ENCODE data around the gene NRGN. TPM values are rescaled to one million over a fixed set of nuclear protein-coding genes. Genes with fewer than 3 reads are reported as not detected.

NRGN gene
- total RNA-seq (2022; extraction: Qiagen RNA extraction; ENCODE audit: low read depth) = 5.5 to 11.1 TPM (median 9.1 TPM) in 5 replicates

GRCh38 chr11:124739479-124740276 is at the start of gene NRGN:
Gene NRGN (plus strand): TSS chr11:124739942. CDS start chr11:124740085, 143 bp downstream.

GRCh38 chr11:124751741-124752470 is 12.2 kb downstream of the NRGN start, which contains the start of gene VSIG2:
Gene VSIG2 (minus strand): TSS chr11:124752255. CDS start chr11:124752137, 118 bp downstream.

GRCh38 chr11:124762105-124762623 is 22.4 kb downstream of the NRGN start, which contains the start of gene ESAM:
Gene ESAM (minus strand): TSS chr11:124762290. CDS start chr11:124762154, 136 bp downstream.

Other genes starting within 250 kb of the NRGN start
- gene OR8B12, start 196.3 kb upstream of the NRGN start, total RNA-seq (2022; extraction: Qiagen RNA extraction; ENCODE audit: low read depth) = not detected in 5 replicates
- not detected in 5 replicates for gene OR8A1, start 169.9 kb upstream of the NRGN start, total RNA-seq (2022; extraction: Qiagen RNA extraction; ENCODE audit: low read depth)
- gene PANX3, start 128.5 kb upstream of the NRGN start, total RNA-seq (2022; extraction: Qiagen RNA extraction; ENCODE audit: low read depth) = not detected in 5 replicates
- 16.7 to 19.5 TPM (median 18.8 TPM) in 5 replicates for gene TBRG1, start 117.1 kb upstream of the NRGN start, total RNA-seq (2022; extraction: Qiagen RNA extraction; ENCODE audit: low read depth)
- 13.0 to 17.1 TPM (median 14.1 TPM) in 5 replicates for gene SIAE, start 66.2 kb upstream of the NRGN start, total RNA-seq (2022; extraction: Qiagen RNA extraction; ENCODE audit: low read depth)
- gene SPA17, start 66.0 kb upstream of the NRGN start, total RNA-seq (2022; extraction: Qiagen RNA extraction; ENCODE audit: low read depth) = 17.6 to 24.9 TPM (median 19.6 TPM) in 5 replicates
- gene VSIG2, start 12.3 kb downstream of the NRGN start, total RNA-seq (2022; extraction: Qiagen RNA extraction; ENCODE audit: low read depth) = 0.08 TPM in 1 of 5 replicates, not detected in the others
- 9.0 to 12.4 TPM (median 10.5 TPM) in 5 replicates for gene ESAM, start 22.3 kb downstream of the NRGN start, total RNA-seq (2022; extraction: Qiagen RNA extraction; ENCODE audit: low read depth)
- gene MSANTD2, start 60.5 kb downstream of the NRGN start, total RNA-seq (2022; extraction: Qiagen RNA extraction; ENCODE audit: low read depth) = 4.5 to 5.8 TPM (median 5.4 TPM) in 5 replicates
- 1.8 to 3.6 TPM (median 2.7 TPM) in 5 replicates for gene ROBO3, start 125.5 kb downstream of the NRGN start, total RNA-seq (2022; extraction: Qiagen RNA extraction; ENCODE audit: low read depth)
- gene ROBO4, start 157.9 kb downstream of the NRGN start, total RNA-seq (2022; extraction: Qiagen RNA extraction; ENCODE audit: low read depth) = 0.02 to 0.07 TPM in 2 of 5 replicates, not detected in the others
- not detected in 5 replicates for gene HEPN1, start 179.3 kb downstream of the NRGN start, total RNA-seq (2022; extraction: Qiagen RNA extraction; ENCODE audit: low read depth)
- not detected in 5 replicates for gene HEPACAM, start 196.1 kb downstream of the NRGN start, total RNA-seq (2022; extraction: Qiagen RNA extraction; ENCODE audit: low read depth)
- gene CCDC15, start 214.3 kb downstream of the NRGN start, total RNA-seq (2022; extraction: Qiagen RNA extraction; ENCODE audit: low read depth) = 0.52 to 0.74 TPM (median 0.62 TPM) in 5 replicates